RWPE2 (cell line): ENCODE measurements around the gene EFCAB12.

ENCODE experiments used
- ATAC-seq: fragments of 200-7000 bp; cut with Tn5 transposase; 3 replicates; pipeline ENCODE4 v1.9.1; 2021; ENCODE audit warnings: low read depth
- DNase-seq: peaks from one replicate; pipeline ENCODE4 v3.0.0-alpha.2; 2020; ENCODE audit warnings: low spot score
- H3K27ac ChIP-seq: fragments of 450-650 bp; 2 replicates; pipeline ENCODE4 v1.5.1; 2017; ENCODE audit warnings: mild to moderate bottlenecking; ENCODE audit not compliant: poor library complexity, severe bottlenecking
- H3K27me3 ChIP-seq: fragments of 250-450 bp; sonication (Bioruptor Pico); 2 replicates; pipeline ENCODE4 v1.5.1; 2021; ENCODE audit warnings: mild to moderate bottlenecking, moderate library complexity; ENCODE audit not compliant: insufficient read depth, poor library complexity, severe bottlenecking
- H3K36me3 ChIP-seq: fragments of 250-450 bp; sonication (Bioruptor Pico); 2 replicates; pipeline ENCODE4 v1.5.1; 2020; ENCODE audit warnings: low read depth, mild to moderate bottlenecking, moderate library complexity
- H3K4me1 ChIP-seq: fragments of 250-450 bp; sonication (Bioruptor Pico); 2 replicates; pipeline ENCODE4 v1.5.1; 2021; ENCODE audit warnings: mild to moderate bottlenecking, moderate library complexity; ENCODE audit not compliant: insufficient read depth, poor library complexity, severe bottlenecking
- H3K4me3 ChIP-seq: fragments of 250-450 bp; sonication (Bioruptor Pico); 2 replicates; pipeline ENCODE4 v1.5.1; 2021; ENCODE audit warnings: mild to moderate bottlenecking, moderate library complexity; ENCODE audit not compliant: severe bottlenecking
- H3K9me3 ChIP-seq: fragments of 250-450 bp; sonication (Bioruptor Pico); 2 replicates; pipeline ENCODE4 v1.5.1; 2021; ENCODE audit warnings: mild to moderate bottlenecking, moderate library complexity; ENCODE audit not compliant: severe bottlenecking
- TF ChIP-seq, protein P1 (sequence below): fragments of 450-650 bp; IDR thresholded peaks from one replicate; pipeline ENCODE4 v1.5.1; 2017; ENCODE audit warnings: mild to moderate bottlenecking, moderate library complexity; ENCODE audit not compliant: poor library complexity, severe bottlenecking

The EFCAB12 gene

DNA sequence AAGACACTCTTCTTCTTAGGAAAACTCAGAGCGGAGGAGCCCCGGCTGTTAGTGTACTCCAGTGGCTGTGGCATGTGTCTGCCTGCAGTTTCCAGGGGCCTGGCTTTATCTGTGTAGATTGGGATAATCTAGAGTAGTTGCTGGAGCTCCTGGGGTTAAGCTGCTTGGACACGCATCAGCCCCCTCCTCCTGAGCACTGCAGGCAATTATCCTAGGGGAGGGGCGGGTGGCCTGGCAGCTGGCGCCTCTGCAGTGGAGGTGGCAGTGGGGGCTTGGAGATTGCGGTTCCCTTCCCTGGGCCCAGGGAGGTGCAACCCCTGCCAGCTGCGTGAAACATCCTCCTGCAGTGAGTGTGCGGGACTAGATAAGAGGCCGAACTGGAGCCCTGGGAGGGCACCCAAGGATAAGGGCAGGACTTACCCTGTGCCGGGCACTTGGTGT is 68.2 kb downstream of the EFCAB12 start:
- H3K4me3 ChIP-seq, result no peak overlapping the region
- no peak for ATAC-seq
- no peaks in the 10 kb centered on the region for H3K4me1 ChIP-seq
- H3K9me3 ChIP-seq, result no peaks in the 10 kb centered on the region
- DNase-seq, result no peak
- H3K27me3 ChIP-seq, result no peaks in the 10 kb centered on the region
- TF ChIP-seq, protein P1, sequence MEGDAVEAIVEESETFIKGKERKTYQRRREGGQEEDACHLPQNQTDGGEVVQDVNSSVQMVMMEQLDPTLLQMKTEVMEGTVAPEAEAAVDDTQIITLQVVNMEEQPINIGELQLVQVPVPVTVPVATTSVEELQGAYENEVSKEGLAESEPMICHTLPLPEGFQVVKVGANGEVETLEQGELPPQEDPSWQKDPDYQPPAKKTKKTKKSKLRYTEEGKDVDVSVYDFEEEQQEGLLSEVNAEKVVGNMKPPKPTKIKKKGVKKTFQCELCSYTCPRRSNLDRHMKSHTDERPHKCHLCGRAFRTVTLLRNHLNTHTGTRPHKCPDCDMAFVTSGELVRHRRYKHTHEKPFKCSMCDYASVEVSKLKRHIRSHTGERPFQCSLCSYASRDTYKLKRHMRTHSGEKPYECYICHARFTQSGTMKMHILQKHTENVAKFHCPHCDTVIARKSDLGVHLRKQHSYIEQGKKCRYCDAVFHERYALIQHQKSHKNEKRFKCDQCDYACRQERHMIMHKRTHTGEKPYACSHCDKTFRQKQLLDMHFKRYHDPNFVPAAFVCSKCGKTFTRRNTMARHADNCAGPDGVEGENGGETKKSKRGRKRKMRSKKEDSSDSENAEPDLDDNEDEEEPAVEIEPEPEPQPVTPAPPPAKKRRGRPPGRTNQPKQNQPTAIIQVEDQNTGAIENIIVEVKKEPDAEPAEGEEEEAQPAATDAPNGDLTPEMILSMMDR, result no peak
- no peaks in the 10 kb centered on the region for H3K36me3 ChIP-seq
- no peak overlapping the region for H3K27ac ChIP-seq

DNA sequence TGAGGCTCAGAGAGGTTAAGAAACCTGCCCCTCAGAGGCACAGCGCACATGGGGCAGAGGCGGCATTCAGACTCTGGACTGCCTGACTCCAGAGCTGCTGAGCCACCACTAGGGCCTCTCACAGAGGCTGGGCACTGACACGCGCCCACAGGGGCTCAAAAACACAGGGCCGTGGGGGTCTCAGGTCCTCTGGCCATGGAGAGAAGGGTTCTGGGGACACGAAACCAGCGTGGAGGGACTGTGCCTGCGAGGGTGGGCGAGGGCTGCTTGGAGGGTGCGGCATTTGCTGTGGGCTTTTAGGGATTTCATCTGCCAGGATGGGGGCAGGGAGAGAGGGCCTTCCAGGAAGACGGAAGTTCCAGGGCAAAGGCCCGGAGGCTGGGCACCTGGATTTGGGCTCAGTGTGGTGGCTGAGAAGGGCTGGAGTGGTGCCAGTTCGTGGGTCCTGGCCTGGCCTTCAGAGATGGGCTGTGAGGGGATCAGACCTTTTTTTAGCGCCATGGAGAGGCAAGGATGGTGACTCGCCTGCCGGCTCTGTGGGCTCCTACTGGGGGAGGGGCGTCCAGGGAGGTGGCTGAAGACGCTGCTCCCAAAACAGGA is 69.6 kb downstream of the EFCAB12 start:
- Histone ChIP-seq H3K4me1 (no peaks in the 10 kb centered on the region), H3K9me3 (no peaks in the 10 kb centered on the region), H3K27ac (no peak overlapping the region), H3K4me3 (no peak overlapping the region), H3K27me3 (no peaks in the 10 kb centered on the region), H3K36me3 (no peaks in the 10 kb centered on the region)
- TF ChIP-seq, protein P1, result no peak
- DNase-seq (no peak), ATAC-seq (no peak)

DNA sequence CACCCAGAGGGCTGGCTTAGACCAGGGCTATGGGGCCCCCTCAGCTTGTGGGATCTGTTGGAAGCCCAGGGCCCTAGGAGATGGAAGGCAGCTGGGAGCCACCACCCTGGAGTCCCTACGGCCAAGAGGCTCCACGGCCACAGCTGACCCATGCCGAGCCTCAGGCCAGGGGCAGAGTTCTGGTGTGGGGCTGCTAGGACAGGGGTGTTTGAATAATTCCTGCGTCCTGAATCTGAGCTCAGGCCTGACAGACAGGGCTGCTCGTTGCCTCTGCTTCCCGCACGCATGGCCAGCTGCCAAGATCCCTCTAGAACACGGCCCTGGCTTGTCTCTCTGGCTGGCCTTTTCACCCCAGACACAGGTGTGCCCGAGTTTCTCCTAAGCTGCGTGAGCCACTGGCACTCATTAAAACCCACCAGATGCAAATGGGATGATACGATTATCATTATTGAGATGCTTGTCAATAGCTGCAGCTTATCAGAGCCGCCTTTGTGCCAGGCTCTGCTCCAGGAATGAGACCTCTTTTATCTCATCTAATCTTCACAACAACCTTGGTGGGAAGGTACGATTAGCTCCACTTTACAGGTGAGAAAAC is 70.2 kb downstream of the EFCAB12 start:
- ATAC-seq (no peak), DNase-seq (no peak)
- H3K36me3 ChIP-seq, result no peaks in the 10 kb centered on the region
- TF ChIP-seq, protein P1, result no peak
- H3K4me3 ChIP-seq, result no peak overlapping the region
- no peaks in the 10 kb centered on the region for H3K9me3 ChIP-seq
- no peaks in the 10 kb centered on the region for H3K4me1 ChIP-seq
- no peaks in the 10 kb centered on the region for H3K27me3 ChIP-seq
- no peak overlapping the region for H3K27ac ChIP-seq

DNA sequence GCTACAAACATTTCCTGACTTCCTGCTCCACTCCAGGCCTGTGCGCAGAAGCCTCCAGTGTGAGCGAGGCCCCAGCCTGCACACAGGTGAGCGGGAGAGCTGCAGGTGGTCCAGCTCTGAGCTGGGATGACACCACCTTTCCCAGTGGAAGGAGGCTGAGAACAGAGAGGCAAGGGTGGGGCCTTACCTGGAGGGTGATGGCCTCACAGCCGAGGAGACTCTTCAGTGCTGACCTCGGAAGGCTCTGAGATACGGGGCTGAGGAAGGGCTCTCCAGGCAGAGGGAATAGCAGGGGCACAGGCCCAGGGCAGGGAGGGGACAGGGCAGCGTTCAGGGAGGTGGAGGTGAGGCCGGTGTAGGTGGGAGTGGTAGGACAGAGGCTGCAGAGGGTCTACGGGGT is 70.8 kb downstream of the EFCAB12 start:
- no peak overlapping the region for H3K27ac ChIP-seq
- H3K36me3 ChIP-seq, result no peaks in the 10 kb centered on the region
- TF ChIP-seq, protein P1, result no peak
- no peaks in the 10 kb centered on the region for H3K27me3 ChIP-seq
- no peak for ATAC-seq
- no peak overlapping the region for H3K4me3 ChIP-seq
- H3K9me3 ChIP-seq, result no peaks in the 10 kb centered on the region
- no peak for DNase-seq
- no peaks in the 10 kb centered on the region for H3K4me1 ChIP-seq

- H3K36me3 ChIP-seq, result no peaks in the 10 kb centered on the region
- H3K27ac ChIP-seq, result no peak overlapping the region
- ATAC-seq (no peak), DNase-seq (no peak)
- H3K4me1 ChIP-seq, result no peaks in the 10 kb centered on the region
- TF ChIP-seq, protein P1, result no peak
- H3K4me3 ChIP-seq, result no peak overlapping the region
- H3K27me3 ChIP-seq, result no peaks in the 10 kb centered on the region
- no peaks in the 10 kb centered on the region for H3K9me3 ChIP-seq
Observed at GRCh38 chr3:129356756-129357425, 71.5 kb downstream of the EFCAB12 start.
